GM19240 (cell line): ENCODE results near the gene PLPP3.

ENCODE experiments used
- DNase-seq: peaks from one replicate; pipeline ENCODE4 v3.0.0; 2011; ENCODE audit warnings: low spot score; ENCODE audit not compliant: insufficient read length

PLPP3 gene

DNA sequence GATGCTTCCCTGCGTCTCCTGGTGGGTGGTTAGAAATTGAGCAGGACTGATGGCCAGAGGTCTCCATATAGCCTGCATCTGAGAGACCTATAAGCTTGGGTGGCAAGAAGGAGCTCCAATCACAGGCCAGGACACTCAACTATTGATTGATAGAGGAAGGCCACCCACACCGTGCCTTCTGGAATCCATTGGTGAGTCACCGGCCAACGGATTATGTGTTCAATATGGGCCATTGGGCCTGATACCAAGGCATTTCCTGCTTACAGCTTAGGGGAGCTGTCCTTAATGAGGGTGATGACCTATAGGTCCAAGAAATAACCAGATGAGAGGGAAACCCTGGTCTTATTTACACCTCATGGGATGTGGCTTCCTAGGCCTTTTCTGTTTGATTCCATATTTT, 115.1 kb downstream of the PLPP3 start:
- DNase-seq, result no peak

DNA sequence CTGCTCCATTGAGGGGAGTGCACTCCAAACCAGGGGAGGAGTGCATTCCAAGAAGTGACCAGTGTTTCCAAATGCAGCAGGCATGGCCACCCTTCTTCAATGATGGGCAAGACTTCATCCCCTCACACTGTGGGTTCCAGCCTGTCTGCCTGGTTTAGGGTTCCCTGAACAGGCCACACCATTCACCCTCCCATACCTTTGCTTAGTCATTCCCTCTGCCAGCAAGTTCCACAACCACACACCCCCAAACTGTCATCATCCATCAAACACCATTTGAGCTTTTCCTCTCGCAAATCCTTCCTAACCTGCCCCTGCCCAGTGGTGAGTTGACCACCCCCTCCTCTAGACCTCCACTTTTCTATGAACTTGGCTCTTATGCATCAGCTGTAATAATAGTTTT, 116.0 kb downstream of the PLPP3 start:
- no peak for DNase-seq

DNA sequence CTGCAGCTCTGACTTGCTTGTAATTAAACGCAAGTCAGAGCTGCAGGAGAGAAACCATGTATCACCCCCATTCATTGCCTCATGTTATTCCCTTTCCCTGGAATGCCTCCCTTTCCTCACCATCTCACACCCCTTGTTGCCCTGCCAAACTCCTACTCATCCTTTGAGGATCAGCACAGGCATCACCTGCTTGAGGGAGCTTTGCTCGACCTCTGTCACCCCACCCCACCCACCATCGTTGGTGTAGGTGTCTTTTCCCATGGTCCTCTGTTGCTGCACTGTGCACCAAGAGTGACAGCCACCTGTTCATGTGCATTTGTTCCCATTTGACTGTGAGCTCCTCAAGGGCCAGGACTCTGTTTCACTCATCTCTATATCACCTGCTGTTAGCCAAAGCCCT, 117.2 kb downstream of the PLPP3 start:
- no peak for DNase-seq

DNA sequence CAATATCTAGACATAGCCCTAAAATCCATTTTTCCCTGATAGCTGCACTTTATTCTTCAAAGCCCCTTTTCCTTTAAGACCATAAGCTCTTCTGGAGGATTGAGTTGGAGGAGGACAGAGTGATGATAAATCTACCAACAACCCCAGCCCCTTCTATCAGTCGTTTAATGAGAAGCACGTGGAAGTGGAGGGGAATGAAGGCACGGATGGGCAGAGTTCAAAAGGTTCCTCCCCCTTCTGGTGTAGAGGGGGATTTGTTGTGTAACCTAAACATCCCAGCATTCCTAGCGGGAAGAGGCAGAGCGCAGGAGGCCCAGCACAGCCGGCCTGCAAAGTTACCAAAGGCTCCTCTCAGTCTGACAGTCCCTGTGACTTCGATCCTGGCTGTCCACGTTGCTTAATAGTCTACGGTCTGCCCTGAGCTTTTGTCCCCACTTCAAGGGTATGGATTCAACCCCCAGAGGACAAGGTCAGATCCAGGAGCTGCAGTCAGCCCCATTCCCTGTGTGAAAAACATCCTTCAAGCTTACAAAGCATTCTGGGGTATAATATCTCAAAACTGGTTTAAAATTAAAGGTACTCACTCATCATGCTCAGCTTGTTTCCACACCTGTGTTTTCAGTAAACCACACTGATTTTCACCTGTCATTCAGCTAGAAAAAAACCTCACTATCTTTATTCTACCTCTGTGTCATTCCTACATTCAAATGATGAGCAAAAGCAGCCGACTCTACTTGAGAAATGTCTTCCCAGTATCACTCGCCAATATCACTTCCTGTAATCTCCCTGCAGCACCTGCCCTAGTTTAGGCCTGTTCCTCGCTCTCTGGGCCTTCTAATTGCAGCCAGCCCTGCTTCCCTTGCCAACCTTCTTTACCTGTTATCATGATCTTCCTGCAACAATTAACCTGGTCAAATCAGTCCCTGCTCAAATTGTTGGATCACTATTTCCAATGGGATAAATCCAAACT, 117.9 kb downstream of the PLPP3 start:
- DNase-seq, result no peak

DNA sequence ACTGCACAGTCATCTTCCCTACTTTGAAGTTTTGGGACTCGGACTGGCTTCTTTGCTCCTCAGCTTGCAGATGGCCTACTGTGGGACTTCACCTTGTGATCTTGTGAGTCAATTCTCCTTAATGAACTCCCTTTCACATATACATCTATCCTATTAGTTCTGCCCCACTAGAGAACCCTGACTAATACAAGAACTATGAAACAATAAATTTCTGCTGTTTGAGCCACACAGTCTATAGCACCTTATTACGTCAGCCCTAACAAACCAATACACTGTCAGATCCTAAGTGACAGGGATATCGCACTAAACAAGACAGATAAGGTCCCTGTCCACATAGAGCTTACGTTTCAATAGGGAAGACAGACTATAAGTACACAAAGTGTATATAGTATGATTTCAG, 120.1 kb downstream of the PLPP3 start:
- DNase-seq, result no peak

DNA sequence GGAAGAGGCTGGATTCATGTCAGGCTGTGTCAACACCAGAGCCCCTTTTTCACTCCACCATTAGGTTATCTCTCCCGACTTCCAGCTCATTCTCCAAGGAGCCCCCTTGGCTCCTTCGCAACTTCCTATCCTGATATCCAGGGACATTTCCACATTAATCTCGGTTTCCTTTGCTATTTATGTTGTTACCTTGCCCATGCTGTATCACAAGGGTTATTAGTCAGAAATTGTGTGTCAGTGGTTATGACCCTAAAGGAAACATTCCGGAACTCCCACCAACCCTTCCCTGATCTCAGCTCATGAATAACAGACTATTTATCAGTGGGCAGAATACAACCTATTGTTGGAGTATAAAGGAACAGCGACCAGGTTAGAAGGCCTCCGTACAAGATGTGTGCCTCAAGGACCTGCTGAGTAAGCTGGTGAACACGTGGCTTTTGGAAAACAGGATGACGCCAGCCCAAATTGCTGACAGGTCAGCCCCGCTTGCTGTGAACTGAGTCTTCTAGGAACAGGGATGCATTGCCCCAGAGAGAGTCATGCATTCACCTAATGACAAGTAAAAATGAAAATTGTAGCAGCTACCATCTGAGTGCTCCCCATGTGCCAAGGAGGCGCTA, 121.5 kb downstream of the PLPP3 start:
- DNase-seq, result no peak

DNA sequence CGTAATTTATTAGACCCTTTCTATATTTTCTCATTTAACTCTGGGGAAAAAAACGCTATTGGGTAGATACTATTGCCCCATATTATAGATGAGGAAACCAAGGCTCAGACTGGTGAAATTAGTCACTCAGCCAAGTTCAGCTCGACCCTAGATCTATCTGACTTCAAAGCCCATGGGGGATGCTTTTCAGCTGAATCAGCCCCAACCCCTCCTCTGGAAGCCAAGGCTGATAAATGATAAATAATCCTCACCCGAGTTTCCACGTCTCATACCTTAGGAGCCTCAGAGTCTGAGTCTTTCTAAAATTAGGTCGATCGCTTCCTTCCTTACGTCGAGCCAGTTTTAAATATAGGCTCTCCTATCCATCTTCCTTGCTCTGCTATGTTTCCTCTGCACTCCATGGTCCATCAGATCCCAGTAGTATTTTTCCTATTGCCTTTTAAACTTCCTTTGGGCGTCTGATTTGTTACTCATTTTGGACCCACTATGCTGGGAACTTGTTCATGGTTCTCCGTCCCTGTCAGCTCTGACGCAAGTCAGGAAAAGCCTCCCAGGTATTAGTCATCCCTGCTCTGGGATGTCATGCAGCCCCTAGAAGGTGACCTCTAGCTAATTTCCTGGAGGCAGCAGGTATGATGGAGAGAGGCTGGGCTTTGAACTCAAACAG, 122.8 kb downstream of the PLPP3 start:
- DNase-seq, result no peak

DNA sequence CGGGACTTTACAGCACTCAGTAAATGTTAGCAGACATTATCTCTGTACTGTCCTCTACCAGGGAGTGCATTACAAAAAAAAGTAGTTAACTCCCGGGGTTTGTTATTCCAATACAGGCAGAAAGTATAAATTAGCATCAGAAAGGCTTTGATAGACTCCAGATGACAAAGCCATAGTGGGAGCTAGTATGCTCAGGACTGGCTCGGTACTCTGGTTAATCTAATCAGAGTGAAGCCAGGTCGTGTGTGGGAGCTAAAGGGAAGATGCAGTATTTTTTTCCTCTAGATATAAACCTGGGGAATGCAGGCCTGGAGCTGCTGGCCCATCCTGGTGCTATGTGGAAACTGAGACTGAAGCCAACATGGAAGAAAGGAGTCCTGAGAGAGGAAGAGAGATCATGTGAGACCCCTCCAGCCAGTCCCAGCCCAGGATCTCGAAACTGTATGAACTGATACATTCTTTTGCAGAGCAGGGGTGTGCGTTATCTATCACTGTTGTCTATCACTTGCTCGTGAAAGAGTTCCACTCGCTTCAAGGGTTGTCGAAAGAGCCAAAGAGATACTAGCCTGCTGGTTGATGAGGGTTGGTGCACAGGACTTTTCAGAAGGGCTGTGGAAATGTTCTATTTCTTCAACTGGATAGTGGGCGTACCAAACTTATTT, 125.8 kb downstream of the PLPP3 start:
- no peak for DNase-seq

DNA sequence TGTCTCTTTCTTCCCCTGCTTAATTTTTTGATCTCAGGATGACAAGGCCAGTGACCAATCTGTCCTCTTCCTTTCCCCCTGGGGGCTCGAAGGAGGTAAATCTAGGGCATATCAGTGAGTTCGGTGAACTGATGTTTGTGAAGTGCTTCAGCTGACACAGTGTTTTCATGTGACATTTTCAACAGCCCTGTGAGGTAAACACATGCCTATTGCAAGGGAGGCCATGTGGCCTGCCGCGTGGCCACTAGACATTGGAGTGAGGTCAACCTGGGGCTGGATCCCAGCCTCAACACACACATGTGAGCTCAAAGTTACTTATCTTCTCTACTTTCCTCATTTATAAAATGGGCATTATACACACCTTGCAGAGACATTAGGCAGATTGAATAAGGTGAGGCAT, 126.3 kb downstream of the PLPP3 start:
- DNase-seq, result no peak

DNA sequence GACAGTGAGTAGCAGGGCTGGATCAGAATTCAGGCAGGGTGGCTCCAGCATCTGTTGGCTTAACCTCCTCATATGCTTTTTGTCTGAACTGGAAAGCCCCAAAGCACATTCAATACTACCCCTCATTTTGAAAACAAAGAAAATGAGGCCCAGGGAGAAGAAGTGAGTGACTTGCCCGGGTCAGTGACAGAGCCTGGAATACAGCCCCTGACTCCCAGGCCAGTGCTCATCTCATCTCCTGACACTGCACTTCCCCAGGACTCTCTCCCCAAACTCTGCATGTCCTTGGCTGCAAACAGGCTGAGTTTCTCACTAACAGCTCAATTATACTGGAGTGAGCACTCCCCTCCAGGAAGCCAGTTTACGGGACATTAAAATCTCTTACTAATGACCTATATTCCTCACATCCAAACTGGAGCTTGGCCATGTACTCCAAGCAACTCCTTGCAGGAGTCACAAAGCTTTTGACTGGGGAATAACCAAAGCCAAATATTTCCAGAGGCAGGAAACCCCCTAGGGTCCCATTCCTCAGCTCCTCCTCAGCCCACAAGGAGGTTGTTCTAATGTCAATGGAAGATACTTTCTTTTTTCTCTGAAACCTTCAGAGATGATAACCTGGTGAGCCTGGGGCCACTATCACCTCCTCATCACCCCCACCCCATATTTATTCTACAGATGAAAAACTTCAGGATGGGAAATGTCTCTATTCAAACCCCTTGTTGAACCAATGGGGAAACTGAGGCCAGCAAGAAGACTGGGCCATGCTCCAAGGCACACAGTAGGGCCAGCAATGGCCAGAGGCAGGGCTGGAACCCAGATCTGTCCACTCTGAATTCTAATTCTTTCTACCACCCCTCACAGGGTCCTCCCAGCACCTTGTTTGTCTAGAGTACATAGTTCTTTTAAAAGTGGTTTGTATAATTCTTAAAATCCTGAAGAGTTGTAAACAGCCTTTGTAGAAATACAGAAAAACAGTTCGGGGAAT, 127.0 kb downstream of the PLPP3 start:
- DNase-seq, result no peak

DNA sequence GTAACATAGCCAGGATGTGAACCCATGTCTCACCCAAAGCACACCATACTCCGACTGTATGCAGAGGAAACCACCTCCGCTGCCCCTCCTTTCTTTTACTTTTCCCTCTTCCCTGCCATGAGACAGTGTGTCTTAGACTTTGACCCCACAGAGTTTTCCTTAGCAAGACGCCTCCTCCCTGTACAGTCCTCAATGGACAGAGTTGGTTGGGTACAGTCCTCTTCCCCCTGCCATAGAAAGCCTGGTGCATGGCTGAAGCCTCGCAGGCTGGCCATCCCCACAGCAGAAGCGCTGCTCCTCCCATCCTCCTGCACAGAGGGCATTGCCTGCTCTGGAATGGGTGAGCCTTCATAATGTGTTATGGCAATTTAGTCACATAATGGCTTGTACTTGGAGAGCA, 127.9 kb downstream of the PLPP3 start:
- DNase-seq, result no peak

DNA sequence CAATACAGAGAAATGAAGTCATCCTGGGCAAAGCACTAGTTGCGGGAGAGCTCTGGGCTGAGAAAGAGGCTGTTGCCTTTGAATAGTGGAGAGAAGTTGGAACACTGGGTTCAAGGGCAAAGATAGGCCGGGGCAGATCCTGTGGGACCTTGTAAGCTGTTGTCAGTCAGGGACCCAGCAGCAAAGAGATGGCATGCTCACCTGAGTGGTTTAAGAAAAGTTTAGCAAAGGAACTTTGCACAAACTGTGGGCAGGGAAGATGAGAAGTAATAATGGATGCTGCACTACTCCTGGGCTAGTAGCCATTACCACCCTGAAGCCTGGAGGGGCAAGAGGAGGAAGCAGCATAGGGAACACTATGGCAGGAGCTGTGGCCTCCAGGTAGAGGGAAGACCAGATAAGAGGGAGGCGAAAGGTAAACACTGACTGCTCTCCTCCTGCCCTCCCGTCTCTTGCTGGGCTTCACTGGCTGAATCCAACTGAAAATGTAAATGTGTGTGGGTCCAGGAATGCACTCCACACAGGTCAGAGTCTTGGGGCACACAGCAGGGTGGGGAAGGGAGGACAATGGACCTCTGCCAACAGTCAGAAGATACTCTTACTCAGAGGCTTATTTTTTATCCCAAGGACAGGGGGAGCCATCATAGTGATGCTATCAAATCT, 129.2 kb downstream of the PLPP3 start:
- no peak for DNase-seq

DNA sequence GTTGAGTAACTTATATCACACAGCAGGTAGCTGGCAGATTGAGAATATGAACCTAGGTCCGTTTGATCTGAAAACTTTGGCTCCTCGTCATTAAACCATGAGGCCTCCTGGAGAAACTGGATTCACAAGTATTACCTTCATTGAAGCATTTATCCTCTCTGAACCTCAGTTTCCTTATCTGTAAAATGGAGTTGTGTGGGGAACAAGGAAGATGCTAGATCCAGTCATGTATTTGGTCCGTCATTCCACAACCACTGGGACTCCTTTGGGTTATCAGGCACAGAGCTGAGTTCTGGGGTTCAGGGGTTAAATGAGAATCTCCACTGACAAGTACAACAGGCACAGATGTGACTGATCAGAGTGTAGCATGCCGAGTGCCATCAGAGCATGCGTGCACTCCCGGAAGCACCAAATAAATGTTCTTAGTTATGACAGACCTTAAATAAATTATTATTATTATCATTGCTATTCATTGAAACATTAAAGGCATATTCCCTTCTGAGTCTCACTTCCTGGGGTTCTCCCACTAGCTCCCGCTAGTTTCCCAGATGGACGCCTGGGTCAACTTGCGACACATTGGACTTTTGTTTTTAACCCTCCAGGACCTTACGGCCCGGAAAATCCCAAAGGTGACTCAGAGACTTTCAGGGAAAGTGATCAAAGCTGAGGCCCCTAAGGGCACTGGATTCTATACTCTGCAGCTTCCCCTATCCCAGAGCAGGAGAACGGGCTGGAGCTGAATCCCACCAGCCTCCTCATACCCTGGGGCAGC, 130.6 kb downstream of the PLPP3 start:
- DNase-seq, result no peak

DNA sequence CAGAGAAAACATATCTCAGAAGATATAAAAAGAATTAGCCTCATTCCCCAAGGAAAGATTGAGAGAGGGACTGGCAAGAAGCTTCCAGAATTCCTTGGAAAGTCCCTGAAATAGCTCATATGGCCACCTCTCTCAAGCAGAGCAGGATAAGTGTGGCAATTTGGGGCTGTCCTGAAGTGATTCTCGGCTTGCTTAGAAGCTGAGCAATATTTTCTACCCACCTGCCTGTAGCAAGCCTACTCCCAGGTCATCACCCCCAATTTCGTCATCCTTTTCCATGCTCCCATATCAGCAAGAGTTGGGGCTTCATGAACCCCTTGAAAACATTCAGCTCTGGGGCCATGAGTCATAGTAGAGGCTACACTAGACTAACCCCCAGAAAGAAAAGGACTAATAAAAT, 131.5 kb downstream of the PLPP3 start:
- DNase-seq, result no peak

DNA sequence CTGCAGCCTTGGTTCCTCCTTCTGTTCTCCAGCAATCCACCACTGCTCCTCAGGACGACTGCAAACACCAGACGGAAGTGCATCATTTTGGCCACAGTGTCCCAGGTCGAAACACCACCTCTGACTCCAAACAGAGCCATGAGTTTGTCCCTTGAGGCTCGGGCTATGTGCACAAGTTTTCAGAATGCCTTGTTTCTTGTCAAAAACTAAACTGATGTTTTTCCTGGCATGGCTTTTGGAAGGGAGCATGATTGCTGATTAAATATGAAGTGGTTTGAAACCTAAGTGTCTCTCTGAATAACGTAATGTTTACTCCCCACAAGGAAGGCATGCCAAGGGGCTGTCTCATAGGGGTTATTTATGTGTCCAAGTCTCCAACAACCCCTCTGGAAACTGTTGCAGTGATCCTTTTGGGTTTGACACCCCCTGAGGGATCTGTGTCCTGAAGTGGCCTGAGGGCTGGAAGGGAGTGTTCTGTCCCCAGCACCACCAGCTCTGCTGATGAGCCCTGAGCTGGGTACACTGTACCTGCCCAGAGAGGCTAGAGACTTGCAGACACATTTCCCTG, 132.7 kb downstream of the PLPP3 start:
- no peak for DNase-seq

DNA sequence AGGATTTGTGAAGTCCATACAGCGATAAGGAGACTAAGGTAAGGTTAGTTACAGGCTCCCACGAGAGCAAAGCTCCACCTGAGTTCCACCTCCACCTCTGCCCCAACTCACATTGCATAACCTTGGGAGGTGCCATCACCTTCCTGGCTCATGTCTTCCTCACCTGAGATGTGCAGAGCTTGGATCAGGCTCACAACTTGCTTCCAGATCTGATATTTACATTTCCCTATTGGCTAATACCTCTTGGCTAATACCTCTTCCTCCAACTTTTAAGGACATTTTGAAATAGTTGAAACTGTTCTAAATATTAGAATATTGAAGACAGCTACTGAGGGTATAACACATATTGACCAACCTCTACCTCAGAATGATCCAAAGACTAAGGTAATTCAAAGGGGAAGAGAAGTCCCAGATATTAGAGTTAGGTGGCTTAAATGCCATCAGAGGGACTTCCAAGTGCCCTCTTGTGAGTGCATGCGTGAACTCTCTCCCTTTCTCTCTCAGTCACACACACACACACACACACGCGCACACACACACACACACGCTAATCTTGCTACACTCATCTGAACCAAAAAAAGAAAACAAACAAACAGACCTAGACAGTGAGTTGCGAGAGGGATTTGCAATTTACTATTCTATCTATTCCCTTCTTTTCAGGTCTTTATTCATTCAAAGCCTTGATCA, 134.3 kb downstream of the PLPP3 start:
- no peak for DNase-seq
